NOMO-1 (cell line): ENCODE results near the gene CST3.
"Not testable (repeated sequence)": the region's sequence is repeated elsewhere in the genome, so short reads cannot be mapped to it uniquely, and the experiment has no call there.

Experiments used
- DNase-seq, 2 experiments: peaks; one replicate each; lab custom pipeline; 2025; ENCODE audit not compliant: unreplicated experiment in 2 of 2; lab: John Stamatoyannopoulos, UW

CST3 gene

GRCh38 chr20:23637282-23638221 is at the start of gene CST3:
Gene CST3 (minus strand): TSS chr20:23637955. CDS start chr20:23637862, 93 bp downstream.
- DNase-seq = peak; percentile 51 to 81

GRCh38 chr20:23686046-23686750 is 48.4 kb upstream of the CST3 start:
- no peak for DNase-seq

GRCh38 chr20:23685529-23685896 is 47.8 kb upstream of the CST3 start:
- DNase-seq = not testable (repeated sequence)

GRCh38 chr20:23684261-23684660 is 46.5 kb upstream of the CST3 start:
- no peak for DNase-seq

GRCh38 chr20:23683807-23684206 is 46.1 kb upstream of the CST3 start:
- no peak for DNase-seq

GRCh38 chr20:23683281-23683680 is 45.5 kb upstream of the CST3 start:
- no peak for DNase-seq

- DNase-seq = no peak
These were observed 42.4 kb upstream of the CST3 start for GRCh38 chr20:23680146-23680545.

- DNase-seq = no peak
These were observed 41.7 kb upstream of the CST3 start for GRCh38 chr20:23679133-23680092.

GRCh38 chr20:23673209-23673608 is 35.5 kb upstream of the CST3 start:
- no peak for DNase-seq

- DNase-seq = no peak
These were observed 34.4 kb upstream of the CST3 start for GRCh38 chr20:23672158-23672557.

GRCh38 chr20:23671479-23671878 is 33.7 kb upstream of the CST3 start:
- no peak for DNase-seq

- DNase-seq = no peak
These were observed 32.6 kb upstream of the CST3 start for GRCh38 chr20:23670361-23670760.

- DNase-seq = no peak
These were observed 32.1 kb upstream of the CST3 start for GRCh38 chr20:23669866-23670265.

- no peak for DNase-seq
These were observed 31.6 kb upstream of the CST3 start for GRCh38 chr20:23669327-23669726.

GRCh38 chr20:23668477-23668951 is 30.8 kb upstream of the CST3 start:
- peak; percentile 6 to 48 for DNase-seq

- DNase-seq = no peak
These were observed 29.9 kb upstream of the CST3 start for GRCh38 chr20:23667666-23668065.

- no peak for DNase-seq
These were observed 28.9 kb upstream of the CST3 start for GRCh38 chr20:23666698-23667097.

- no peak for DNase-seq
These were observed 28.4 kb upstream of the CST3 start for GRCh38 chr20:23666189-23666588.

- no peak for DNase-seq
These were observed 27.2 kb upstream of the CST3 start for GRCh38 chr20:23664954-23665353.

GRCh38 chr20:23664046-23664445 is 26.3 kb upstream of the CST3 start:
- not testable (repeated sequence) for DNase-seq

GRCh38 chr20:23663180-23663579 is 25.4 kb upstream of the CST3 start:
- DNase-seq = no peak
